Activated T-cell treated with anti-CD3 and anti-CD28 coated beads for 24 hours (primary cell): ENCODE measurements around the gene KIF26A.
"Not testable (repeated sequence)": the region's sequence is repeated elsewhere in the genome, so short reads cannot be mapped to it uniquely, and the experiment has no call there.

Experiments
- DNase-seq: peaks from one replicate; pipeline ENCODE4 v3.0.0-alpha.2; 2020; ENCODE audit warnings: low read depth

The KIF26A gene

GRCh38 chr14:104143521-104144452 is 5.4 kb downstream of the KIF26A start:
- DNase-seq: no peak

GRCh38 chr14:104144453-104144790 is 6.0 kb downstream of the KIF26A start:
- DNase-seq: no peak

- DNase-seq: no peak
These were observed 6.8 kb downstream of the KIF26A start for GRCh38 chr14:104144911-104145825.

GRCh38 chr14:104145826-104146601 is 7.6 kb downstream of the KIF26A start:
- no peak for DNase-seq

- DNase-seq: no peak
These were observed 8.4 kb downstream of the KIF26A start for GRCh38 chr14:104146651-104147345.

- DNase-seq: no peak
These were observed 9.1 kb downstream of the KIF26A start for GRCh38 chr14:104147346-104148125.

GRCh38 chr14:104148433-104149277 is 10.3 kb downstream of the KIF26A start:
- no peak for DNase-seq

GRCh38 chr14:104149278-104149595 is 10.8 kb downstream of the KIF26A start:
- no peak for DNase-seq

GRCh38 chr14:104149617-104150135 is 11.3 kb downstream of the KIF26A start:
- no peak for DNase-seq

GRCh38 chr14:104150136-104151025 is 12.0 kb downstream of the KIF26A start:
- DNase-seq: no peak

- no peak for DNase-seq
These were observed 12.6 kb downstream of the KIF26A start for GRCh38 chr14:104151026-104151381.

- DNase-seq: no peak
These were observed 13.3 kb downstream of the KIF26A start for GRCh38 chr14:104151566-104152245.

- no peak for DNase-seq
These were observed 13.8 kb downstream of the KIF26A start for GRCh38 chr14:104152246-104152575.

GRCh38 chr14:104152686-104153393 is 14.5 kb downstream of the KIF26A start:
- no peak for DNase-seq

GRCh38 chr14:104153394-104153755 is 15.0 kb downstream of the KIF26A start:
- not testable (repeated sequence) for DNase-seq

GRCh38 chr14:104154246-104154645 is 15.9 kb downstream of the KIF26A start:
- no peak for DNase-seq

- DNase-seq: no peak
These were observed 17.1 kb downstream of the KIF26A start for GRCh38 chr14:104155513-104155912.

- DNase-seq: no peak
These were observed 17.8 kb downstream of the KIF26A start for GRCh38 chr14:104156142-104156541.
